MM.1S (cell line): ENCODE data around the gene PPP2R2C.

Source experiments
- CTCF ChIP-seq: fragments of 300-600 bp; sonication (generic); IDR thresholded peaks from 2 replicates; pipeline ENCODE4 v1.5.1; 2016; ENCODE audit warnings: antibody characterized with exemption, low read length, mixed read lengths
- EZH2 ChIP-seq: fragments of 300-600 bp; sonication (generic); optimal IDR thresholded peaks from 2 replicates; pipeline ENCODE3; 2017; ENCODE audit warnings: low read depth, mild to moderate bottlenecking, antibody characterized with exemption, low read length, mixed read lengths

GRCh38 chr4:6501171-6501570 lies 28.8 kb upstream of the PPP2R2C start:
- TF ChIP-seq CTCF (no peak), EZH2 (no peak)
